Esophagus muscularis mucosa (tissue), 4 donors: ENCODE measurements around the gene MESP2. TPM values are rescaled to one million over a fixed set of nuclear protein-coding genes. Genes with fewer than 3 reads are reported as not detected.

Experiments used
- DNase-seq: peaks from one replicate; pipeline ENCODE4 v3.0.0-alpha.2; 2017; ENCODE audit errors: extremely low spot score
- H3K27ac ChIP-seq, 4 donors: fragments of 200-600 bp; sonication (generic); replicated peaks in 1 of 4; 1 replicate in 3 of 4; 2 replicates in 1 of 4; pipeline ENCODE4 v1.5.1; 2016 to 2019; ENCODE audit warnings: mild to moderate bottlenecking in 1 of 4
- H3K27me3 ChIP-seq, 4 donors: fragments of 200-600 bp; sonication (generic); one replicate each; pipeline versions ENCODE4 v1.5.1 to v1.6.0; 2016 to 2019
- H3K36me3 ChIP-seq, 4 donors: fragments of 200-600 bp; sonication (generic); one replicate each; pipeline ENCODE4 v1.5.1; 2016 to 2019
- H3K4me1 ChIP-seq, 4 donors: fragments of 200-600 bp; sonication (generic); one replicate each; pipeline ENCODE4 v1.5.1; 2016 to 2019
- H3K4me3 ChIP-seq, 4 donors: fragments of 200-600 bp; sonication (generic); 1 replicate in 2 of 4; 2 replicates in 2 of 4; pipeline ENCODE4 v1.5.1; 2016 to 2019; ENCODE audit warnings: mild to moderate bottlenecking in 4 of 4, moderate library complexity in 1 of 4
- H3K9me3 ChIP-seq, 4 donors: fragments of 200-600 bp; sonication (generic); 1 replicate in 3 of 4; 2 replicates in 1 of 4; pipeline ENCODE4 v1.5.1; 2016 to 2019
- EP300 ChIP-seq: sonication (generic); formaldehyde crosslinking; IDR thresholded peaks from one replicate; pipeline ENCODE4 v1.6.1; 2017; ENCODE audit warnings: antibody characterized with exemption
- POLR2A ChIP-seq: fragments of 450-650 bp; IDR thresholded peaks from one replicate; pipeline ENCODE4 v1.6.1; 2017; ENCODE audit warnings: antibody characterized with exemption, moderate library complexity, mild to moderate bottlenecking, low read depth
- POLR2AphosphoS5 ChIP-seq, 2 donors: sonication (generic); formaldehyde crosslinking; IDR thresholded peaks; one replicate each; pipeline ENCODE4 v1.6.1; 2017; ENCODE audit warnings: antibody characterized with exemption in 2 of 2
- WGBS: methylation state at CpG from one replicate; pipeline ENCODE4 v1.1.5; 2018; 5-methylcytosine and 5-hydroxymethylcytosine counted together
- intact Hi-C: fragments of 100-400 bp; cut with DNase I; formaldehyde crosslinking; loops from one replicate; pipeline ENCODE4 v1.15.1; 2023
- total RNA-seq, 4 donors: library from RNA; depleted of rRNA; stranded (reverse); fragments of >200 nt; gene quantifications; one replicate each; pipeline versions ENCODE4 v1.1.0 to v1.2.1, GENCODE V29; 2016
- TF ChIP-seq, protein P1 (sequence below), 3 experiments: fragments of 200-600 bp in 2 of 3; fragments of 450-650 bp in 1 of 3; sonication (generic) in 2 of 3; IDR thresholded peaks; one replicate each; pipeline ENCODE4 v1.5.1; 2017 to 2019; ENCODE audit warnings: antibody characterized with exemption in 3 of 3, mild to moderate bottlenecking in 2 of 3, moderate library complexity in 1 of 3

The MESP2 gene
- total RNA-seq, 4 donors from 2014 or later, result not detected

- no peak for TF ChIP-seq POLR2AphosphoS5 (IDR thresholded peaks at IDR 0.05)
- TF ChIP-seq POLR2A, result no peak
- TF ChIP-seq, protein P1, sequence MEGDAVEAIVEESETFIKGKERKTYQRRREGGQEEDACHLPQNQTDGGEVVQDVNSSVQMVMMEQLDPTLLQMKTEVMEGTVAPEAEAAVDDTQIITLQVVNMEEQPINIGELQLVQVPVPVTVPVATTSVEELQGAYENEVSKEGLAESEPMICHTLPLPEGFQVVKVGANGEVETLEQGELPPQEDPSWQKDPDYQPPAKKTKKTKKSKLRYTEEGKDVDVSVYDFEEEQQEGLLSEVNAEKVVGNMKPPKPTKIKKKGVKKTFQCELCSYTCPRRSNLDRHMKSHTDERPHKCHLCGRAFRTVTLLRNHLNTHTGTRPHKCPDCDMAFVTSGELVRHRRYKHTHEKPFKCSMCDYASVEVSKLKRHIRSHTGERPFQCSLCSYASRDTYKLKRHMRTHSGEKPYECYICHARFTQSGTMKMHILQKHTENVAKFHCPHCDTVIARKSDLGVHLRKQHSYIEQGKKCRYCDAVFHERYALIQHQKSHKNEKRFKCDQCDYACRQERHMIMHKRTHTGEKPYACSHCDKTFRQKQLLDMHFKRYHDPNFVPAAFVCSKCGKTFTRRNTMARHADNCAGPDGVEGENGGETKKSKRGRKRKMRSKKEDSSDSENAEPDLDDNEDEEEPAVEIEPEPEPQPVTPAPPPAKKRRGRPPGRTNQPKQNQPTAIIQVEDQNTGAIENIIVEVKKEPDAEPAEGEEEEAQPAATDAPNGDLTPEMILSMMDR (IDR thresholded peaks at IDR 0.05), result no peak
- no peak for TF ChIP-seq EP300
- H3K27ac ChIP-seq, result no peak overlapping the region
- intact Hi-C loops, result loop anchor here (10.0 kb wide), 1 partner anchor 197 kb away; no protein-coding TSS in a partner anchor
- H3K4me1 ChIP-seq, result peaks cover 11 to 16% (median 14%) of the 10 kb centered on the region in 4 donors
- no peaks in the 10 kb centered on the region for H3K27me3 ChIP-seq
- H3K4me3 ChIP-seq, result no peak overlapping the region
- 87% methylated on average over 6 of the region's 10 CpGs for WGBS
- H3K36me3 ChIP-seq, result no peaks in the 10 kb centered on the region
- H3K9me3 ChIP-seq, result no peaks in the 10 kb centered on the region
- no peak for DNase-seq
Observed at GRCh38 chr15:89777782-89778380, 1.7 kb downstream of the MESP2 start.

DNA sequence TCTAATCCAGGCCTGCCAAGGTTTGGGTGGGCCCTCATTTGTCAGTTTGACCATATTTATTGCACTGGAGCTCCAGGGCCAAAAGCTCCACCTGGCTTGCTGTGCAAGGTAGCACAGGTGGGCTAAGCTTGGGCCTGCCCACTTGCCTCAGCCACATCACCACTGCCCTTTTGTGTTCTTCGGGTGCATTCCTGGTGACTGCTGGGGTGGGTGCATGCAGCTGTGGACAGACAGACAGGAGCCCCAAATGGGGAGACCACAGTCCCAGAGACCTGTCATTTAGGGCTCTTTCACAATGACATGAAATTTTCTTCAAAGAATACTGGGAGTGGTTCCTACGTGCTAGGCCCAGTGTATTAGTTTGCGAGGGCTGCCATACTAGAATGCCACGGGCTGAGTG is 2.7 kb downstream of the MESP2 start:
- no peak for TF ChIP-seq POLR2AphosphoS5 (IDR thresholded peaks at IDR 0.05)
- no peak for TF ChIP-seq EP300
- TF ChIP-seq, protein P1 (IDR thresholded peaks at IDR 0.05), result no peak
- TF ChIP-seq POLR2A, result no peak
- no peaks in the 10 kb centered on the region for H3K9me3 ChIP-seq
- no peaks in the 10 kb centered on the region for H3K36me3 ChIP-seq
- no peak for DNase-seq
- WGBS, result 86% methylated on average over 4 of the region's 4 CpGs
- no peak overlapping the region for H3K4me3 ChIP-seq
- intact Hi-C loops, result loop anchor here (10.0 kb wide), 1 partner anchor 196 kb away; no protein-coding TSS in a partner anchor
- no peak overlapping the region for H3K27ac ChIP-seq
- H3K4me1 ChIP-seq, result peaks cover 11 to 16% (median 14%) of the 10 kb centered on the region in 4 donors
- no peaks in the 10 kb centered on the region for H3K27me3 ChIP-seq

GRCh38 chr15:89780601-89781000 is 4.5 kb downstream of the MESP2 start:
- no peak for TF ChIP-seq EP300
- no peak for TF ChIP-seq POLR2A
- TF ChIP-seq, protein P1 (IDR thresholded peaks at IDR 0.05), result no peak
- no peak for TF ChIP-seq POLR2AphosphoS5 (IDR thresholded peaks at IDR 0.05)
- 87% methylated on average over 6 of the region's 6 CpGs for WGBS
- DNase-seq, result no peak
- Histone ChIP-seq H3K9me3 (no peaks in the 10 kb centered on the region), H3K27ac (no peak overlapping the region), H3K36me3 (no peaks in the 10 kb centered on the region), H3K4me1 (peaks cover 11 to 15% (median 14%) of the 10 kb centered on the region in 4 donors), H3K27me3 (no peaks in the 10 kb centered on the region), H3K4me3 (no peak overlapping the region)
- intact Hi-C loops, result no loop called here

DNA sequence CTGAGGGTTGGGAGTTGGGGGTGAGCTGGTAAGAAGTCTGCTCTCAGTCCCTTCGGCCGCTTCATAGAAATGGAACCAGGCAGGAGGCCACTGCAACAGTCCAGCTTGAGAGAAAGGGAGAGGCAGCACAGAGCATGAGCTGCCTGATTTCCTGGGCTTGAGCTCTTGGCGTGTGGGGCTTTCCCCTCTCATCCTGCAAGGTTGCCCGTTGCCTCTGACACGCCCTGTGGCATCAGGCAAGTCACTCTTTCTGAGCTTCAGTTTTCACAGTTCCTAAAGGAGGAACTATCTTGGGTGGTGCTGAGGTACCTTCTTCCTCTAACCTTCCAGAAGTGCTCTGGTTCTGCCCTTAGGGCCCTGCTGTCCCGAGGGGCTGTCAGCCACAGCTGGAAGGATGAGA is 4.9 kb downstream of the MESP2 start:
- Histone ChIP-seq H3K4me1 (peaks cover 8 to 11% (median 10%) of the 10 kb centered on the region in 4 donors), H3K4me3 (no peak overlapping the region), H3K9me3 (no peaks in the 10 kb centered on the region), H3K36me3 (no peaks in the 10 kb centered on the region), H3K27me3 (no peaks in the 10 kb centered on the region), H3K27ac (no peak overlapping the region)
- no peak for TF ChIP-seq POLR2A
- no peak for TF ChIP-seq POLR2AphosphoS5 (IDR thresholded peaks at IDR 0.05)
- TF ChIP-seq EP300, result no peak
- TF ChIP-seq, protein P1 (IDR thresholded peaks at IDR 0.05), result no peak
- intact Hi-C loops, result no loop called here
- no peak for DNase-seq
- WGBS, result 75% methylated on average over 4 of the region's 6 CpGs
